ENCODE measurements around the gene CCDC144A. TPM values are rescaled to one million over a fixed set of nuclear protein-coding genes. Genes with fewer than 3 reads are reported as not detected.
"Not testable (repeated sequence)": the region's sequence is repeated elsewhere in the genome, so short reads cannot be mapped to it uniquely, and the experiment has no call there.

Gene CCDC144A
- total RNA-seq, 1 donor from 2014 or later = 0.49 TPM

DNA sequence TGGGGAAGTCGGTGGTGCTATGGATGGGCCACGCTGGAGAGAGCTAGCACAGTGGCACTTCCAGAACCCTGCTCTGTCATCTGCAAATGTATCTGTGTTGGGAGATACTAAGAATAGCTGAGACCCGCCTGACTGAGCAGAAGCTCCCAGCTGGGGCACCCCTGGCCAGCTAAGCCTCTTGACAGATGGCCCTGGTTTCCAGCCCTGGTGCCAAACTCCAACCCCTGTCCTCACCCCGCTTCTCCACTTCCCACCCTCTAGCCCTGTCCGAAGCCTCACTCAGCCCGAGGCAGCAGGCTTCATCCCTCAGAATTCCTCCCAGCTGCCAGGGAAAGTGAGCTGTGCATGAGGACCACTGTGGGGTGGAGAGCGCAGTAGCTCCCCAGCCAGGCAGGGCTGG, 124.4 kb downstream of the CCDC144A start:
- no peaks in the 10 kb centered on the region for H3K4me1 Mint-ChIP-seq
- no peaks in the 10 kb centered on the region for H3K9me3 Mint-ChIP-seq
- H3K4me3 Mint-ChIP-seq = no peak overlapping the region
- TF ChIP-seq, protein P1, sequence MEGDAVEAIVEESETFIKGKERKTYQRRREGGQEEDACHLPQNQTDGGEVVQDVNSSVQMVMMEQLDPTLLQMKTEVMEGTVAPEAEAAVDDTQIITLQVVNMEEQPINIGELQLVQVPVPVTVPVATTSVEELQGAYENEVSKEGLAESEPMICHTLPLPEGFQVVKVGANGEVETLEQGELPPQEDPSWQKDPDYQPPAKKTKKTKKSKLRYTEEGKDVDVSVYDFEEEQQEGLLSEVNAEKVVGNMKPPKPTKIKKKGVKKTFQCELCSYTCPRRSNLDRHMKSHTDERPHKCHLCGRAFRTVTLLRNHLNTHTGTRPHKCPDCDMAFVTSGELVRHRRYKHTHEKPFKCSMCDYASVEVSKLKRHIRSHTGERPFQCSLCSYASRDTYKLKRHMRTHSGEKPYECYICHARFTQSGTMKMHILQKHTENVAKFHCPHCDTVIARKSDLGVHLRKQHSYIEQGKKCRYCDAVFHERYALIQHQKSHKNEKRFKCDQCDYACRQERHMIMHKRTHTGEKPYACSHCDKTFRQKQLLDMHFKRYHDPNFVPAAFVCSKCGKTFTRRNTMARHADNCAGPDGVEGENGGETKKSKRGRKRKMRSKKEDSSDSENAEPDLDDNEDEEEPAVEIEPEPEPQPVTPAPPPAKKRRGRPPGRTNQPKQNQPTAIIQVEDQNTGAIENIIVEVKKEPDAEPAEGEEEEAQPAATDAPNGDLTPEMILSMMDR (IDR thresholded peaks at IDR 0.05; ENCODE audit: unreplicated experiment) = no peak
- peaks cover 28% of the 10 kb centered on the region for H3K27me3 Mint-ChIP-seq (ENCODE audit: low read depth)
- no peak for DNase-seq (ENCODE audit: low spot score in 2 of 2, unreplicated experiment in 2 of 2)
- no peaks in the 10 kb centered on the region for H3K36me3 Mint-ChIP-seq
- H3K27ac Mint-ChIP-seq = no peak overlapping the region

DNA sequence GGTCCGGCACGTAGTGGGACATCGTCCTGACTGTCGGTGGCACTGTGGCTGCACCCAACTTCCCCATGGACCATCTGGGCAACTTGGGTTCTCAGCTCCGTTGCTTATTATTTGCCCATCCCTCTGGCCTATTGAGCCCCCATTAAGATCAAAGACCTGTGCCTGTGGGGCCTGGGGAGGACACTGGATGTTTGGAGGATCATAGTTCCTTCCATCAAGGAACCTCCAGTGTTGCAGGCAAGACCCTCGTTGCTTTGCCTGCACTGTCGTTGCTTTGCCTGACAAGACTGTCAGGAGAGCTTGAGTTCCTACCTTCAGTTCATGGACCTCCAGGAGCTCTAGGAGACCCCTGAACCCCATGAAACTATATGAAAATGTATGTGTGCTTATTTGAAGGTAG, 127.2 kb downstream of the CCDC144A start:
- Mint-ChIP-seq H3K36me3 (no peaks in the 10 kb centered on the region), H3K9me3 (no peaks in the 10 kb centered on the region), H3K4me3 (no peak overlapping the region), H3K27me3 (ENCODE audit: low read depth) (peaks cover 28% of the 10 kb centered on the region), H3K27ac (no peak overlapping the region), H3K4me1 (no peaks in the 10 kb centered on the region)
- TF ChIP-seq, protein P1 (IDR thresholded peaks at IDR 0.05; ENCODE audit: unreplicated experiment) = no peak
- DNase-seq (ENCODE audit: low spot score in 2 of 2, unreplicated experiment in 2 of 2) = no peak

DNA sequence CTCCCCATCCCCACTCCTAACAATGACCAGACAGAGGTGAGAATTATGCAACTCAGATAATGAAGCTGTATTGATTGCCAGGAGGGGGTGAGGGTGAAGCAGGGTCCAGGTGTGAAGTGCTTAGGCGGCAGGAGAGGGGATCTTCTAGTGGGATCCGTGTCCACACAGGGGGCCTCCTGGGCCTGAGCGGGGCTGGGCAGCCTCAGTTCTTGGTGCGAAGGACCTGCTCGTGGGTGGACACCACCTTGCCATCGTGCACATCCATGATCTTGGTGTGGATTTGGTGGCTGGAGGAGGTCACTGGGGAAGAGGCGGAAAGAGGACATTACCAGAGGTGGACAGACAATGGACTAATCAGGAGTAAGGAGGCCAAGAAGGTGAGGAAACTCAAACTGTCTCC, 127.9 kb downstream of the CCDC144A start:
- H3K4me3 Mint-ChIP-seq; DNase-seq (ENCODE audit: low spot score in 2 of 2, unreplicated experiment in 2 of 2); H3K9me3 Mint-ChIP-seq; H3K27ac Mint-ChIP-seq; H3K36me3 Mint-ChIP-seq; H3K4me1 Mint-ChIP-seq: not testable (repeated sequence)
- H3K27me3 Mint-ChIP-seq (ENCODE audit: low read depth) = peaks cover 26% of the 10 kb centered on the region

DNA sequence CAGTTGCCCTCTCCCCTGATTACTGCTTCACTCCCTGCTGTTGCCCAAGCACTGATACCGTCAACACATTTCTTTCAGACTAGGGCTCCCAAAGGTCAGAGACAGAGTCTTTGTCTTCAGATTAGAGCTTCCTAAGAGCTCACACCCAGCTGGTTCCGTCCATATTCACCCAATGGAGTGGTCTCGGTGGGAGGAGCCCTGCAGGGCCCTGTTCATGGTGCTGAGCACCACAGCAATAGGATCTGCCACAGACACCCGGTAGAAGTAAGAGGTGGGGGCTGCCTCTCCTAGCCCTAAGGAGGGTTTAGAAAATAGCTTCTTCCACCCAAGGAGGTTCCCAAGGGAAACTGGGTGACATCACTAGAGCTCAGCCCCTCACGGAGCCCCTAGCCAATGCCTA, 128.3 kb downstream of the CCDC144A start:
- Mint-ChIP-seq H3K4me1 (no peaks in the 10 kb centered on the region), H3K27me3 (ENCODE audit: low read depth) (peaks cover 26% of the 10 kb centered on the region), H3K36me3 (no peaks in the 10 kb centered on the region), H3K9me3 (no peaks in the 10 kb centered on the region), H3K27ac (no peak overlapping the region), H3K4me3 (no peak overlapping the region)
- DNase-seq (ENCODE audit: low spot score in 2 of 2, unreplicated experiment in 2 of 2) = no peak
- TF ChIP-seq, protein P1 (IDR thresholded peaks at IDR 0.05; ENCODE audit: unreplicated experiment) = no peak

DNA sequence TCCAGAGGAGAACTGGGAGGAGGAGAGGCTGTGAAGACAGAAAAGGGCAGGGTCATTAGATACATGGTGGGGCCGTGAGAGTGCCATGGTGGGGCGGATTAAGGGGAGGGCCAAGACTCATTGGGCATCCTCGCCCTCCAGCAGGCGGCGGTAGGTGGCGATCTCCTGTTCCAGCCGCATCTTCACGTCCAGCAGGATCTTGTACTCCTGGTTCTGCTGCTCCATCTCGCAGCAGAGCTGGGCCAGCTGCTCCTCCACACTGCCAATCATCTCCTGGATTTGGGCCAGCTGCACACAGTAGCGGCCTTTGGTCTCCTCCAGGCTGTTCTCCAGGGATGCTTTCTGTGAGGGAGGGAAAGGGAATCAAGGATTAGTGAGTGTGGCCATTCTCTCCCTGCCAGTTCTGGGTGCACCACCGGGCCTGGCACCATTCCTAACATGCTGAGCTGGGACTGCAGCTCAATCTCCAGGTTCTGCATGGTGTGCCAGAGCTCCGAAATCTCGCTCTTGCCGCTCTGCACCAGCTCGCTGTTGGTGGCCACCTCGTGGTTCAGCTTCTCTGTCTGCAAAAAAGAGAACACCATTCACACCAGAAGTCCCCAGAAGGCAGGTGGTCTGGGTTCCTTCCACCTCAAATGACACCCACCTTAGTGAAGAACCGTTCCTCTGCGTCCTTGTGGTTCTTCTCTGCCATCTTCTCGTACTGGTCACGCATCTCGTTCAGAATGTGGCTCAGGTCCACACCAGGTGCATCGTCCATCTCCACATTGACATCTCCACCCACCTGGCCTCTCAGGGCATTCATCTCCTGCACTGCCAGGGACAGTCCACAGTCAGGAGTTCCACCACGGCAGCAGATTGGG, 129.0 kb downstream of the CCDC144A start:
- Mint-ChIP-seq H3K27ac (no peak overlapping the region), H3K9me3 (no peaks in the 10 kb centered on the region), H3K27me3 (ENCODE audit: low read depth) (peaks cover 24% of the 10 kb centered on the region), H3K4me1 (no peaks in the 10 kb centered on the region), H3K4me3 (no peak overlapping the region), H3K36me3 (no peaks in the 10 kb centered on the region)
- TF ChIP-seq, protein P1 (IDR thresholded peaks at IDR 0.05; ENCODE audit: unreplicated experiment) = no peak
- no peak for DNase-seq (ENCODE audit: low spot score in 2 of 2, unreplicated experiment in 2 of 2)

DNA sequence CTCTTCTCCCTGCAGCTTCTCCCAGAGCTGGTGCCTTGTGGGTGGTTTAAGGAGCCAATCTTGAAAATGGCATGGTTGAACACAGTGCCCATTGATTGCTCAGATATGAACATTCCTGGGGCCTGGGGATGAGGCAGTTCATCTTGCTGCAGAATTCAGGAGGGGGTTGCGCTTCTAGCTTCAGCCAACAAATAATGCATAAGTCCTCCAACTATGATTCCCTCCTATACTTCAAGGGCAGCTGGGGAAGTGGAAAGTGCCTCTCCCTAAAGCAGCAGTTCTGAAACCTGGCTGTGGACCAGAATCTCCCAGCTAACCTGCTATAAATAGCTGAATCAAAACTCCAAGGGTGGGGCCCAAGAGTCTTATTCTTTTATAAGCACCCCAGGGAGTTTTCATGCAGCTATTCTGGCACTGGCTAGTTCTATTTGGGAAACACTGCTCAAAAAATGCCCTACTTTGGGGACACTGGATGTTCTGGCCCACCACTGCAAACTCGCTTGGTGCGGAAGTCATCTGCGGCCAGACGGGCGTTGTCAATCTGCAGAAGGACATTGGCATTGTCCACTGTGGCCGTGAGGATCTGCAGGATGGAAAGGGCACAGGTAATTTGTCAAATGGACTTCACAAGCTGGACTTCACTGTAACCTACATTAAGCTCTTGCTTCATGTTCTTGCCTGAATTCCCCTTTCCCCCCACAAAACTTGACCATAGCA, 130.3 kb downstream of the CCDC144A start:
- no peak overlapping the region for H3K27ac Mint-ChIP-seq
- no peak overlapping the region for H3K4me3 Mint-ChIP-seq
- TF ChIP-seq, protein P1 (IDR thresholded peaks at IDR 0.05; ENCODE audit: unreplicated experiment) = no peak
- no peaks in the 10 kb centered on the region for H3K36me3 Mint-ChIP-seq
- H3K4me1 Mint-ChIP-seq = no peaks in the 10 kb centered on the region
- H3K9me3 Mint-ChIP-seq = no peaks in the 10 kb centered on the region
- DNase-seq (ENCODE audit: low spot score in 2 of 2, unreplicated experiment in 2 of 2) = no peak
- peaks cover 19% of the 10 kb centered on the region for H3K27me3 Mint-ChIP-seq (ENCODE audit: low read depth)

Data from mesothelial cell of epicardium (in vitro differentiated cells).